HG02642 (cell line): ENCODE results near the gene ZSWIM6.

Experiments used
- ATAC-seq: cut with Tn5 transposase; IDR thresholded peaks from one replicate; pipeline ENCODE4 v1.9.1; 2021; ENCODE audit warnings: mild to moderate bottlenecking; ENCODE audit not compliant: unreplicated experiment, poor library complexity

Gene ZSWIM6

DNA sequence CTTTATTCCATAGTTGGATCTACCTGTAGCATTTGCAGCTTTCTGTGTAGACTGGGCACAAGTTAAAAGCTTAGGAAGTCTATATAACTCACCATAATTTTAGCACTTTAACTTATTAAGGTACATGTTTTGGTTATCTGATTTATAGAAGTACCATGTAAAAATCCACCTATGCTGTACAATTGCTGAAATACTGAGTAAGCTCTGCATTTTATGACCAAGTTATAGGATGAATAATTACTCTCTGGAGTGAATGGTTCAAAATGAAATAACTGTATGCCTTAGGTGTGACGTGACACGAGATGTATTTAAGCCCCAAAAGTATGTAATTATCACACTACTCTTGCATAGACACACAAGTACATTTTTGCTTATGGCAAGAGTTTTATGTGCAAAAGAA, 22.1 kb downstream of the ZSWIM6 start:
- ATAC-seq: no peak

DNA sequence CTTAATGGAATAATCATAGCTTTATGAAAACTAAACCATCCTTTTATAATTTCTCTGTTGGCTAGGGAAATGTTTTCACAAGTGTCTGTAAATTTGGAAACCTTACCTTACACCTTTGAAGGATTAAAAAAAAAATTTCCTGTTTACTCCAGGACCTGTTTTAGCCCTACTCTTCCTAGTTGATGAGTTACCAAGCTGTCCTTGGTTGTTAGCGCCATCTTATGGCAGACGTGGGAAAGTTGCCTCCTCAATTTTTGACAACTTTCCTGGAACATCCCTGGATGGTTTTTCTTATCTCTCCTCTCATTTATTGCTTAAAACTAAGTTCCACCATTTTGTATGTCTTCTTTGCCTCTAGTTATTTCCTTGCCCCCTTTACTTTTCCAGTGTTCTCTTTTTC, 25.7 kb downstream of the ZSWIM6 start:
- ATAC-seq: no peak

DNA sequence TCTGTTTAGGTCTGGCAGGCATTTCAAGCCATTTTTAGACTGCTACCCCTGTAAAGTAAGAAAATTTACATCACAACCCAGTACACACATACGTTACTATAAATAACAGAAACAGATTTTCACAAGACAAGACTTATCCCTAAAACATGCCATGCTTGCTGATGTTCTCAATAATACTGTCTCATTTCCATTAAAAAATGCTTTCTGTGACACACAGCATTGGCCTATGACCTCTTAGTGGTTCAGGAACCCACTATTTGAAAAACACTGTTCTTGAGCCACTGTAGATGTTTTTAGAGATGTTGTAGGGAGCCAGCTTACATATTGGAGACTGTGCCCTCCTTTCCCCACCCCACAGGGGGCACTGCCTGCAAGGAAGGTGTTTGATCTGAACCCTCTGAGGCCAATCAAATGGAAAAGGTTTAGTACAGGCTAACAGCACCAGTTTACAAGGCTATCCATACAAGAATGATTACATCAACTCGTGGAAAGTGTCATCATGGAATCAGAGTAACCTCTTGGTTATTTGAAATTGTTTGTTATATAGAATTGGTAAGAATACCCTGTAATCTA, 30.8 kb downstream of the ZSWIM6 start:
- no peak for ATAC-seq

DNA sequence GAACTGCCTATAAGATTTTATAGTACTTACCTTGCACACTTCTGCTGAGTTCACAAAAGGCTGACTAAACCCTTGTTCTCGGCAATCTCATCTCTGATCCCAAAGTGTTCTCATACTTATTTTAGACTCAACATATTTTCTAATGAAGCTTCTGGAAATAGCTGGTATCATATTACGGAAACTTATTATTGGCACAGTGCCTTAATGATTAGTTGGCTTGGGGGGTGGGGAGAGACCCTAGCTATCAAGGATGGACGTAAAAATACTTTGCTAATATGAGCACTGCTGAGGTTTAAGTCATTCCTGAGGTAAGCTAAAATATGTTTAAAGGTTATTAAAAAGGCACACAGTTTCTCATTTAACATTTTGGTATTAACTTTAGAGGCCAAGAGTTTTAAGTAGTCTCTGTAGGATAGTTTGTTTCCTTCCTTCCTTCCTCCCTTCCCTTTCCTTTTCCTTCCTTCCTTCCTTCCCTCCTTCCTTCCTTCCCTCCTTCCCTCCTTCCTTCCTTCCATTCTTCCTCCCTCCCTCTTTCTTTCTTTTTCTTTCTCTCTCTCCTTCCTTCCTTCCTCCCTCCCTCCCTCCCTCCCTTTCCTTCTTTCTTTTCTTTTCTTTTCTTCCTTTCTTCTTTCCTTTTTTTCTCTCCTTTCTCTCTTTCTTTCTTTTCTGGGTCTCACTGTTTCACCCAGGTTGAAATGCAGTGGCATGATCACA, 31.5 kb downstream of the ZSWIM6 start:
- ATAC-seq: no peak

DNA sequence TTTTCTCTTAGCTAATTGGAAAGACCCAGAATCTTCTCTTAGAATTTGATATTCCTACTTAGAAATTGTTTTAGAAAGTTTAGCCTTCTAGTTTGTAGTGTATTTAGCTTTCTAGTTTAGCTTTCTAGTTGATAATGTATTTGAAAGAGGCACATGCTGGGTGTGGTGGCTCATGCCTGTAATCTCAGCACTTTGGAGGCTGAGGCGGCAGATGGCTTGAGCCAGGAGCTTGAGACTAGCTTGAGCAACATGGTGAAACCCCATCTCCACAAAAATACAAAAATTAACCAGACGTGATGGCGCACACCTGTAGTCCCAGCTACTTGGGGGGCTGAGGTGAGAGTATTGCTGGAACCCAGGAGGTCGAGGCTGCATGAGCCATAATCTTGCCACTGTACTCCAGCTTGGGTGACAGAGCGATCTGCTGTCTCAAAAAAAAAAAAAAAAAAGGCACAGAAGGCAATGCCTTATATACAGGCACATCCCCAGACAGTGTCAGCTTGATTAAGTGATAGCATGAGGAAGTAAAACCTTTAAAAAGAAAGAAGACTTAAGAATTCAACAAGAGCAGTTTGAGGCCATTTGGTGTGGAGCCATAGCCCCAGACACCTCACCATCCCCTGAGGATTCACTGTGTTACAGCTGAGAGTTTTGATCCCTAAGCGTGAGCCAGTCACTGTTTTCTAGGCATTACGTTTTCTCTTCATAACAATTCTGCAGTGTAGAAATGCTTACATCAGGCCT, 34.6 kb downstream of the ZSWIM6 start:
- no peak for ATAC-seq

DNA sequence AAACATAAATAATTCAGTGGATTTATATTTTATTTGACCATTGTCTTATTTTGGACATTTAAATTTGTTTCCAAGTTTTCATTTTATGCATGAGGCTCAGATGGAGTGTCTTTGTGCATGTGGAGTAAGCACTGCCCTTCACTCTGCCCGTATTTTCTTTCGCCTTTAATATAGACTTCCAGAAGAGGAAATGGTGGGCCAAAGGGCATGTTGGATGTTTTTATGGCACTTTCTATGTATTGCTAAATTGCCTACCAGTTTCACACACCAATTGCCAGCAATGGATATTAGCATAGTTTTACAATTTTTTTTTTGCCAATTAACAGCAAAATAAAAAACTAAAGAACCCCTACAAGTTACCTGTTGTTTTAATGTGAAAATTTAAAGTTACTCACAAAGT, 38.4 kb downstream of the ZSWIM6 start:
- no peak for ATAC-seq

DNA sequence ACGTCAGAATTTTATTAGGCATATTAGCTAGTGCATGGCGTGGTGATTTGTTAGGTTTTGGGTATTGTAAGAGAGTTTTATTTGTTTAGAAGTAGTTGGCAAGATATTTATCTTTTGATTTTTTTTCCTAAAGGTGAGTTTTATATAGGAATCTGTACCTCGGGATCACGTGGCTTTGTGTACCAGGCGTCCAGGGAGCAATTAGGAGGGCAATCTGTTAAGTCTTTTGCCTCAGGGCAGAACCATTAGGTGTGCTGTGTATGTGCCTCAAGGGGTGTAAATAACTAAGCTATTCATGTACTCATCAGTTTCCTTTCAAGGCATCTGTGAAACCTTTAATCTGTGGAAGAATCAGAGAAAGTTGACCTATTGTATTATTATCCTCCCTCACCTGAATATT, 39.4 kb downstream of the ZSWIM6 start:
- no peak for ATAC-seq

DNA sequence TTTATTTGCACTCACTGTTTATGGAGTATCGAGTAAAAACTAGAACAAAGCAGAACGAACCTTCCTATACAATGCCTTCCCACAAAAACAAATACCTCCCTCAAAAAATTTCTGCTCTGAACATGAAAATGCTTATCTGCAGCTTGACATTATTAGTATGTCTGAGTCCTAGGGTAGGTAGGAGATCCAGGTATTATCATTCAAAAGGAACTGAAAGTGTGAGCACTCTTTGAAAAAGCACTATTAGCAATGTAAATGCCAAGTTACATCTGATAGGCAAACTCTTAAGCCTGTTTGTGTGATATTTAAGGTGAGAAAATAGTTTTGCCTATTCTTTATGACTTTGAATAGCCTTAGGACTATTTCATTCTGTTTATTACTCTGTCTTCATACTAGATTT, 47.6 kb downstream of the ZSWIM6 start:
- no peak for ATAC-seq

DNA sequence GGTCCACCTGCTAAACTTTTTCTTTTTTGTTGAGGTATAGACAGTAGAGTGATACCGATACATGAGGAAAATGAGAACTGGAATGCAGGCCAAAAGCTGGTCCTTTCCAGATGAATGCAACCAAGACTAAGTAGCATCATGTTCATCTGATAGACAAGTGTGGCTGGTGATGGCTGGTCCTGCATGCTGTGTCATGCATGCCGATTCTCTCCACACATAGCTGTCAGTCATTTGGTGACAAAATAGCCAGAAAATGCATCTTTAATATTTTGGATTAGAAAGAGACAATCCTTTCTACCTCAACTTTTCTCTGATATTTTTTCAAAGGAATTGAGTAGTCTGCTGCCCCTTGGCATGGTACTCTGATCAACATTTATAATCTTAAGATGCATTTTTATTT, 49.9 kb downstream of the ZSWIM6 start:
- no peak for ATAC-seq

DNA sequence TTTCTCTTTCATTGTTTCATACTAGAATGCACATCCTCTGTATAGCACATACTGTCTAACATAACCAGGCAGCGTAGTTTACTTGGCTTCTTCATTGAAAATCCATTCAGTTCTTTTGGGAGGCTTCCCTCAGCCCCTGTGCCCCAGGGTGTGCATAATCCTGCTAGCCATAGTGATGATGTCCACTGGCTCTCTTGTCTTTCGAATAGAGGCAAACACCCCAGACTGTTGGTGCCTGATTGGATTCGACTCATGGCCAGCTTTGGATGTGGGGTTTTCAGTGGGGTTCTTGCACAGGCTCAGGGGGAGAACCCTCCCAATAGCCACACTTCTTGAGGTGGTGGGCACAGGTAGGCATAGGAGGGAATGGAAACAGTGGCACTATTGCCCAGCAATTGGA, 53.6 kb downstream of the ZSWIM6 start:
- no peak for ATAC-seq

DNA sequence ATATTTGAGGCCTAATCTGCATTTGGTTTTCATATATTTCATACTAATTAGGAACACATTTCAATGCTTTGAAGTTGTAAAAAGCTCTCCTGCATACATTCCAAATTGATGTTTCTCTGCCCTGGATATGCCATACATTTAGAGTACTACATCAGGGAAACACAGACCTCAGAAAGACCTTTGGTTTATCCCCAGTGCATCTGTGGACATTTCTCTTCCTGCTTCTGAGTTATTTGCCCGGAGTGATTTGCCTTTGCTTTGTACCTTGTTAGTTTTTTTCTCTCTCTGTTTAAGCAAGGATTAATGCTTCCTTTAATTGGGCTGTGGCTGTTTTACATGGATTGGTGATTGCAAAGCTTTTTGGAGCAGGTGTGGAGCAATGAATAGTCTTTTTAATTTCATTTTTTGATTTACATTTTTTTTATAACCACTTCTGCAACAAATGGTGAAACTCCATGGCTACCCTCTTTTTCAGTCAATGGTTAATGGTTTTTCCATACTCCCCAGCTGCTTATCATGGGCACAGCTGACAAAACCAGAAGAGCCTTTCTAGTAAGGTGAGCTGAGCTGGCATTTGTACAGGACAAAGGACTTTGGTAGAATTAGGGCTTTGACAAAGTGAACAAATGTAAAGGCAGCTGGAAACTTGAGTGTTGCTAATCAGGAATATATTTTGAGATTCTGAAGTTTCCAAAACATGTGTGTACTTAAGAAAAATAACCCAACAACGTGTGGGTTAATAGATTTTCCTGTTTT, 54.2 kb downstream of the ZSWIM6 start:
- ATAC-seq: no peak

DNA sequence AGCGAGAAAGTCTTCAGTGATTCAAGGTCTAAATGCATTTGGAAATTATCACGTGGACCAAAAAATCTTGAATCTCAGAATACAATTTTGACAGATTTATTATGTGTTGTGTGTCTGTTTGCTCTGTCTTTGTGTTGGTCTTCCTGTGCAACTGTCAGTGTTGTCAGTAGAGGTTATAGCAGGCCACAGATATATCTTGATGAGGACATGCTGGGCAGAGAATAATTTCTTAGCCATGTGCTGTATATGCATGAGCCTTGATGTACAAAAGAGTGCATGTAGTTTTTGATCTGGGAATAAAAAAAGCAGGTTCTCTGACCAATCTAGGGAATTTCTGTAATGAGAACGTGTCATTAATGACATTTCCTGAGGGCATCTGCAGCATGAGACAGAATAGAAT, 57.6 kb downstream of the ZSWIM6 start:
- ATAC-seq: no peak

DNA sequence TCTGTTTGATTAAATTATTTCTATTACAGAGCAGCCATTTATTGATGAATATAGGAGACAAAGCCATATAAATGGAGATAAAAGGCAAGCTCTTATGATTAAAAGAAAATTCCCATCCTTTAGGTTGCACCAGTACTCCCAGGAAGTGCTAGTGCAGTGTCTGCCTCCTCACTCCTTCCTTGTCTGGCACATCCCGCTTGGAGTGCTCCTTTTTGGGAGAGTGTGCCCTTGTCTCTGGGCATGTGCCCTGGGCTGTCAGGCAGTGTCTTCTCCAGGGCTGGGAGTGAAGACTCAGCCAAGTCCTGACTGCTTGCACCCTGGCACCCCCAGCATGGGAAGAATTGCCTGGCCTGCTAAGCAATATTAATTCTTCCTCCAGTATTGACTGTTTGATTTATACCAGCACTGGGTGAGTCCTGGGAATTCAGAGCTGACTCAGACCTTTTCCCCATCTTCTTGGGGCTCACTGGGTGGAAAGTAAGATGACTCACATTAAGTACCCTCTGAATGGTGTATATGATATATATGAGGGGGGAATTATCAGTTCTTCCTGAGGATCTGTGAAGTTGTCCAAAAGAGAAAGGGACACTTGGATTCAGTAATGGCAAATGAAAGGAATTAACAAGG, 62.1 kb downstream of the ZSWIM6 start:
- ATAC-seq: no peak

DNA sequence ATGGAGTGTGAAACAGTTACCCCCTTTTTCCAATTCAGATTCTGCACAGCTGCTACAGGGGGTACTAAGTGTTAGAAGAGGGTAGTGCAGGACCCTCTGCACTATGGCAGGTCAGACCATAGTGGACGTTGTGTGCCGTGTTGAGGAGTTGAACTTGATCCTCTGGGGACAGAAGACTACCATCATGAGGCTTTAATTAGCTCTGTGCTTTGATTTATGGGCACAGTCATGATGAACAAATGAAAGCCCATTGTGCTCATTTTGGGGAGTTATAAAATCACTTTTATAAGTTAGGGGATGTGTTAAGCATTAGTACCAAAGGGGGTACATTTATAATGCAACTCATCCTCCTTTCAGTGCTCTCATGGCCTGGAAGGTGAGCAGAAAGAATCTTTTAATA, 62.7 kb downstream of the ZSWIM6 start:
- ATAC-seq: no peak

DNA sequence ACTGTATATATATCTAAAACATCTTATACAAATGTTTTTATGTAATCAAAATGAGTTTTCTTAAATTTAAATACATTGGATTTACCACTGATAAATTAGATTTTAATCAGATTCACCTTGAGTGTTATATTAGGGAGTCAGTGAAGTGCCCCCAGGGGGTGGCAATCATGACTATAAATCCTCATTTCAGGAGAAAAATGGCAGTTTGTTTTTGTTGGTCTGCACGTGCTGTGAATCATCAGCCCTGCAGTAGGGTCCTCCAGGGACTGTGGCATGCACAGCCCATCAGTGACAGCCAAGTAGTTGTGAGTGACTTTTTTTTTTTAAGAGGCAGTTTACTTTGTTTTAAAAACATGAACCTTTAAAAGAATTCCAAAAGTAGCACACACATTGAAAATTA, 65.2 kb downstream of the ZSWIM6 start:
- no peak for ATAC-seq

DNA sequence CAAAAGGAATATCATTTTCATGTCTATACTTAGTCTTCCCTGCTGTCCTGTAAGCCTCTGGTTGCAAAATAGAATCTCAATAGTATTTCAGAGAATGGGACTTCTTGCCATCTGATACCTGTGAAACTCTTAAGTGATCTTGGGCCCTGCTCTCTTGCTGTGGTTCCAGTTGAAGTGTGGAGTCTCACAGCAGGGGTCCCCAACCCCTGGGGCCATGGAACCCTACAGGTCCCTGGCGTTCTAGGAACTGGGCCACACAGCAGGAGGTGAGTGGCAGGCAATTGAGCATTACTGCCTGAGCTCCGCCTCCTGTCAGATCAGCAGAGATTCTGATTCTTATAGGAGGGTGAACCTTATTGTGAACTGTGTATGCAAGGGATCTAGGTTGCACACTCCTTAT, 65.9 kb downstream of the ZSWIM6 start:
- no peak for ATAC-seq

DNA sequence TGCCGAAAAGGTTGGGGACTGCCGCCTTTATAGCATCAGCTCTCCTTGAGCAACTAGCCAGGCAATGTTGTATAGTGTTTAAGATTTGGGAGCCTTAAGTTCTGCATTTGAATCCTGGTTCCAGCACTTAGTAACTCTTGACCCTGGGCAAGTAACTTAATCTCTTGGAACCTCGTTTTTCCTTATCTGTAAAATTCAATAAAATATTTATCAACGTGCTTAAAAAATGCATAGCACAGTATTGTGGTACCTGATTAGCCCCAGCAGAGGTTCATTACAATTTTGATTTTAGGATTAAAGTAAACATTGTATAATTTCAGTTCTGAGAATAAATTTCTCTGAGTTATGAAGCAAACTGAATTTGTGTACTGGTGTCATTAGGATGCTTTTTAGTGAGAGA, 66.4 kb downstream of the ZSWIM6 start:
- ATAC-seq: no peak

DNA sequence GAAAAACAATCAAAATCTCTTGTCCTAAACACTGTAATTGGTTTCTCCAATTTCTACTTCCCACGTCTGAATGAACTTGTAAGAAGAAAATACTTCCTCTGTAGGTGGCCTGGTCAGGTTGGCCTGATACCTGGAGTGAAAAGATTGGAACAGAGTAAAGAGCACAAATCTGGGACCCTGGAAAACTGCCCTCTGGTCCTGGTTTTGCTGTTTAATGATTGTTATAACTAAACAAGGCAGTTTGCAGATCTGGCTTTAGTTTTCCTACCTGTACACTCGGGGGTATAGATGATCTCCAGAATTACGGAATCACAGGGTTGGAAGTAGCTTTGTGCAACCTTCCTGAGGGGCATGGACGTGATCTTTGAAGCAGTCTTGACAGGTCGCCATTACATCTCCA, 67.6 kb downstream of the ZSWIM6 start:
- no peak for ATAC-seq

DNA sequence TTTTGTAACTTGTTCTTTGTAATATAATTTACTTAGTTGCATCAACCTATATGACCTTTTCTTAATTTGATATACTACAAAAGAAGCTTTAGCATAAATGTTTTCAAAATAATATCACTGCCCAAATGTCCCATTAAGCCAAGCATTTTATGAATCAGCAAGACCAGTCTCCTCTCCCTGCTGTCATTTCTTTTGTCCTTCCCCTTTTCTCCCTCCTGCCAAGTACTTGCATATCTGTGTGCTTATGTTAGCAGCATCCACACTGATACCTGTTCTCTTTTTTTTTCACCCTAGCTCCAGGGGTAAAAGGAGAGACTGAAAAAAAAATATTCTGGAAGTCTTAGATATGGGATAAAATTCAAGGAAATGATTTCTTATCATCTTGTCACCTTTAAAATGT, 69.7 kb downstream of the ZSWIM6 start:
- ATAC-seq: no peak

DNA sequence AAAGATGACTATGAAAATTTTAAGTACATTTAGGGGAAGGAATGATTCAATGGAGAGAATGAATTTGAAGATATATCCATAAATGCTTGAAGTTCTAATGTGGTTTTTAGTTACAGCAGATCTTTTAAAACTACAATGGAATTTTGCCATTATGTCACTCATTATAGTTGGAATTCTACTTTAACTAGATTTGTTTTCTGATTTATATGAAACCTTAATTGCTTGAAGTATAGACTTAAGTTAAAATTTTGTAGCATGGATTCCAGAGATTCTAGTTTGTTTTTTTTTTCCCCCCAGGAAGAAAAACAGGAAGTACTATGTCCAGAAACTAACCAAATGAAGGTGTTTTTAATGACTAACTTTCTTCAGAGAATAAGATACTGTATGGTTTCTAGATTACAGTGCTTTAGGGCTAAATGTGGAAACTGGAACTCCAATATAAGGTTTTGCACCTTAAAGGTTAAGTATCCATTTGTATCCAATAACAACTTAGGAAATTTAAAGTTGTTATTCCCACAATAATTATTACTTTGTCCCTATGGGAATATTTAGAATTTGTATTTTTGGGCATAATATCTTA, 70.3 kb downstream of the ZSWIM6 start:
- no peak for ATAC-seq
